HepG2 (cell line): Measurements from ENCODE around the gene PRDM15. TPM values are rescaled to one million over a fixed set of nuclear protein-coding genes. Genes with fewer than 3 reads are reported as not detected.
A peak's percentile ranks its signal among the peaks of the same experiment; 100 is the strongest.

Source experiments
- AKAP8 ChIP-seq: sonication (generic); formaldehyde crosslinking; IDR thresholded peaks from 2 replicates; pipeline ENCODE4 v1.5.1; 2020; ENCODE audit warnings: mild to moderate bottlenecking, missing genetic modification reagents
- HOXA3 ChIP-seq: sonication (generic); formaldehyde crosslinking; IDR thresholded peaks from 2 replicates; pipeline ENCODE4 v1.5.0; 2020; ENCODE audit warnings: missing genetic modification reagents
- MTF1 ChIP-seq: sonication (generic); formaldehyde crosslinking; IDR thresholded peaks from 2 replicates; pipeline ENCODE4 v1.5.0; 2020; ENCODE audit warnings: missing genetic modification reagents
- MYNN ChIP-seq: sonication (generic); formaldehyde crosslinking; IDR thresholded peaks from 2 replicates; pipeline ENCODE4 v1.4.0; 2020; ENCODE audit warnings: mild to moderate bottlenecking, low read depth, missing genetic modification reagents
- PAXIP1 ChIP-seq: sonication (generic); formaldehyde crosslinking; conservative IDR thresholded peaks from 2 replicates; pipeline ENCODE4 v1.4.0; 2020; ENCODE audit warnings: mild to moderate bottlenecking, missing genetic modification reagents, moderate library complexity
- PRMT3 ChIP-seq: sonication (generic); formaldehyde crosslinking; IDR thresholded peaks from 2 replicates; pipeline ENCODE4 v1.8.1; 2022; ENCODE audit warnings: low read depth, mild to moderate bottlenecking, moderate library complexity, missing genetic modification reagents, borderline replicate concordance
- SMARCC2 ChIP-seq: fragments of 450-650 bp; IDR thresholded peaks from 2 replicates; pipeline ENCODE4 v1.6.1; 2017; ENCODE audit warnings: antibody characterized with exemption, mild to moderate bottlenecking
- TGIF2 ChIP-seq: IDR thresholded peaks from 2 replicates; pipeline ENCODE4 v1.6.1; 2016; ENCODE audit warnings: control low read depth, missing compliant biosample characterization
- ZNF205 ChIP-seq: IDR thresholded peaks from 2 replicates; pipeline ENCODE4 v1.6.1; 2018; ENCODE audit warnings: missing biosample characterization, missing genetic modification reagents
- ZNF230 ChIP-seq: sonication (generic); formaldehyde crosslinking; IDR thresholded peaks from 2 replicates; pipeline ENCODE4 v1.4.0; 2020; ENCODE audit warnings: mild to moderate bottlenecking, missing genetic modification reagents
- ZNF253 ChIP-seq: sonication (generic); formaldehyde crosslinking; IDR thresholded peaks from 2 replicates; pipeline ENCODE4 v1.8.0; 2022; ENCODE audit warnings: mild to moderate bottlenecking, missing genetic modification reagents, borderline replicate concordance
- ZNF30 ChIP-seq: sonication (generic); formaldehyde crosslinking; IDR thresholded peaks from 2 replicates; pipeline ENCODE4 v1.5.0; 2020; ENCODE audit warnings: mild to moderate bottlenecking, missing genetic modification reagents
- ZNF331 ChIP-seq: sonication (generic); formaldehyde crosslinking; IDR thresholded peaks from 2 replicates; pipeline ENCODE4 v1.4.0; 2020; ENCODE audit warnings: missing genetic modification reagents
- ZNF513 ChIP-seq: sonication (generic); formaldehyde crosslinking; conservative IDR thresholded peaks from 2 replicates; pipeline ENCODE4 v1.5.0; 2020; ENCODE audit warnings: missing genetic modification reagents
- ZNF879 ChIP-seq: sonication (generic); formaldehyde crosslinking; IDR thresholded peaks from 2 replicates; pipeline ENCODE4 v1.8.1; 2023; ENCODE audit warnings: missing genetic modification reagents
- polyA plus RNA-seq, 8 experiments: library from polyadenylated mRNA; depleted of rRNA in 3 of 8; stranded (reverse) in 7 of 8; unstranded in 1 of 8; fragments of >200 nt; fragmentation: Illumina TruSeq in 4 of 8; extraction: Trizol in 4 of 8; gene quantifications; 2 replicates each; pipeline versions ENCODE4 v1.2.1 to v1.2.3, GENCODE V29; 2011 to 2016; ENCODE audit warnings: low read depth in 4 of 8, missing spikeins in 1 of 8, mixed read lengths in 1 of 8; ENCODE audit not compliant: insufficient read depth in 1 of 8
- total RNA-seq, 5 experiments: library from RNA; depleted of rRNA; stranded (reverse); fragments of >200 nt; fragmentation: Illumina TruSeq; extraction: Trizol; gene quantifications; 2 replicates each; pipeline ENCODE4 v1.2.3, GENCODE V29; 2016; ENCODE audit warnings: low read depth in 1 of 5
- TF ChIP-seq, protein P1 (sequence below): sonication (generic); formaldehyde crosslinking; conservative IDR thresholded peaks from 2 replicates; pipeline ENCODE4 v1.4.0; 2020; ENCODE audit warnings: missing genetic modification reagents
- TF ChIP-seq, protein P2 (sequence below): IDR thresholded peaks from 2 replicates; pipeline ENCODE4 v1.6.1; 2016; ENCODE audit warnings: missing biosample characterization, missing genetic modification reagents, low read depth
- TF ChIP-seq, protein P3 (sequence below): sonication (generic); formaldehyde crosslinking; IDR thresholded peaks from 2 replicates; pipeline ENCODE4 v1.4.0; 2020; ENCODE audit warnings: missing genetic modification reagents

The PRDM15 gene
- total and polyA plus RNA-seq, 2 of the 13 experiments (the other 11 are each of a cell fraction or from before 2014, with no cell fraction given): 4.0 to 6.9 TPM

DNA sequence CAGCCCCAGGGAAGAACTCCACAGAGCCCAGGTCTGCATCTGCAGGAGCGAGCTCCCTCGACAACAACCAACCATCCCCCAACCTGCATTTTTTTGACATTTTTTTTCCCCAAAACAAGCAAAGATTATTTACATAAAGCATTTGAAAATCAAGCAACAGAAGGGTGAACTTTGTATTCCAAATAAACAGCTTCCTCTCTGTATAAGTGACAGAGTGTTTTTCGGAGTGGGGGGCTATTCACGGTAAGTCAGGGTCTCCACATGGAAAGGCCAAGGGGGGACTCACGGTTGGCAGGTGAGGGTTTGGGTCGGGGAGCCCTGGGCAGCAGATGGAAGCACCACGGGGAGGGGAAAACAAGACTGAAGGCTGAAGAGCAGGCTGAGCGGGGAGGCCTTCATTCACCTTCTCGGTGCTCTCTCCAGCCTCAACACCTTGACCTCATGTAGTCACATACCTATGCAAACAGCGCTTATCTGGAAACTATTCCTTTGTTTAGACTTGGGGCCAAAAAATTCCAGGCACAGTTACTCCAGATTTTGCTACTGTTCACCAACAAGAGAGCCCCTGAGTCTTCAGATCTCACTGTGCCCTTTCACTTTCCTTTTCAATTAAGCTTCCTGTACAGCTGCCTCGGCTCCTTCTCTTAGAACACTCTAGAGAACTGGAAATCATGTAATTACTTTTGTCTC, 47.1 kb upstream of the PRDM15 start (continued):
- TF ChIP-seq, protein P1, sequence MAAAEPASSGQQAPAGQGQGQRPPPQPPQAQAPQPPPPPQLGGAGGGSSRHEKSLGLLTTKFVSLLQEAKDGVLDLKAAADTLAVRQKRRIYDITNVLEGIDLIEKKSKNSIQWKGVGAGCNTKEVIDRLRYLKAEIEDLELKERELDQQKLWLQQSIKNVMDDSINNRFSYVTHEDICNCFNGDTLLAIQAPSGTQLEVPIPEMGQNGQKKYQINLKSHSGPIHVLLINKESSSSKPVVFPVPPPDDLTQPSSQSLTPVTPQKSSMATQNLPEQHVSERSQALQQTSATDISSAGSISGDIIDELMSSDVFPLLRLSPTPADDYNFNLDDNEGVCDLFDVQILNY (CRISPR knock-in tag): no peak
- TF ChIP-seq, protein P2, sequence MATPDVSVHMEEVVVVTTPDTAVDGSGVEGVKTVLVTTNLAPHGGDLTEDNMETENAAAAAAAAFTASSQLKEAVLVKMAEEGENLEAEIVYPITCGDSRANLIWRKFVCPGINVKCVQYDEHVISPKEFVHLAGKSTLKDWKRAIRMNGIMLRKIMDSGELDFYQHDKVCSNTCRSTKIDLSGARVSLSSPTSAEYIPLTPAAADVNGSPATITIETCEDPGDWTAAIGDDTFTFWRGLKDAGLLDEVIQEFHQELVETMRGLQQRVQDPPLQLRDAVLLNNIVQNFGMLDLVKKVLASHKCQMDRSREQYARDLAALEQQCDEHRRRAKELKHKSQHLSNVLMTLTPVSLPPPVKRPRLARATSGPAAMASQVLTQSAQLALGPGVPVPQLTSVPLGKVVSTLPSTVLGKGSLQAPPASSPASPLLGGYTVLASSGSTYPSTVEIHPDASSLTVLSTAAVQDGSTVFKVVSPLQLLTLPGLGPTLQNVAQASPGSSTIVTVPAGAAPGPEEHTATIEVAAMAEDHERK: no peak
- TF ChIP-seq PRMT3 (CRISPR knock-in tag) (no peak), TGIF2 (CRISPR knock-in tag) (no peak), ZNF230 (CRISPR knock-in tag) (no peak), HOXA3 (no peak), MYNN (CRISPR knock-in tag) (no peak), ZNF879 (CRISPR knock-in tag) (no peak), AKAP8 (CRISPR knock-in tag) (no peak), ZNF331 (CRISPR knock-in tag) (no peak), ZNF205 (no peak), SMARCC2 (no peak), ZNF253 (CRISPR knock-in tag) (no peak), ZNF513 (CRISPR knock-in tag) (no peak), PAXIP1 (peak; percentile 94), ZNF30 (CRISPR knock-in tag) (no peak), MTF1 (CRISPR knock-in tag) (no peak)
- TF ChIP-seq, protein P3, sequence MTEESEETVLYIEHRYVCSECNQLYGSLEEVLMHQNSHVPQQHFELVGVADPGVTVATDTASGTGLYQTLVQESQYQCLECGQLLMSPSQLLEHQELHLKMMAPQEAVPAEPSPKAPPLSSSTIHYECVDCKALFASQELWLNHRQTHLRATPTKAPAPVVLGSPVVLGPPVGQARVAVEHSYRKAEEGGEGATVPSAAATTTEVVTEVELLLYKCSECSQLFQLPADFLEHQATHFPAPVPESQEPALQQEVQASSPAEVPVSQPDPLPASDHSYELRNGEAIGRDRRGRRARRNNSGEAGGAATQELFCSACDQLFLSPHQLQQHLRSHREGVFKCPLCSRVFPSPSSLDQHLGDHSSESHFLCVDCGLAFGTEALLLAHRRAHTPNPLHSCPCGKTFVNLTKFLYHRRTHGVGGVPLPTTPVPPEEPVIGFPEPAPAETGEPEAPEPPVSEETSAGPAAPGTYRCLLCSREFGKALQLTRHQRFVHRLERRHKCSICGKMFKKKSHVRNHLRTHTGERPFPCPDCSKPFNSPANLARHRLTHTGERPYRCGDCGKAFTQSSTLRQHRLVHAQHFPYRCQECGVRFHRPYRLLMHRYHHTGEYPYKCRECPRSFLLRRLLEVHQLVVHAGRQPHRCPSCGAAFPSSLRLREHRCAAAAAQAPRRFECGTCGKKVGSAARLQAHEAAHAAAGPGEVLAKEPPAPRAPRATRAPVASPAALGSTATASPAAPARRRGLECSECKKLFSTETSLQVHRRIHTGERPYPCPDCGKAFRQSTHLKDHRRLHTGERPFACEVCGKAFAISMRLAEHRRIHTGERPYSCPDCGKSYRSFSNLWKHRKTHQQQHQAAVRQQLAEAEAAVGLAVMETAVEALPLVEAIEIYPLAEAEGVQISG (CRISPR knock-in tag): no peak
